CD4-positive, alpha-beta T cell (primary cell): ENCODE data around the gene CMTM5. TPM values are rescaled to one million over a fixed set of nuclear protein-coding genes. Genes with fewer than 3 reads are reported as not detected.

Experiments
- ATAC-seq: fragments of 200-7000 bp; cut with Tn5 transposase; one replicate; pipeline ENCODE4 v1.10.0; 2022; ENCODE audit warnings: mild to moderate bottlenecking; ENCODE audit not compliant: poor library complexity
- CTCF ChIA-PET: fragments of 350-600 bp; sonication (Branson Sonifier 250); formaldehyde crosslinking; loops from one replicate; lab custom pipeline; 2021; ENCODE audit warnings: antibody characterized with exemption, inconsistent platforms; lab: Charles Lee
- POLR2A ChIA-PET: fragments of 350-600 bp; sonication (Branson Sonifier 250); formaldehyde crosslinking; loops from one replicate; lab custom pipeline; 2021; ENCODE audit warnings: antibody characterized with exemption, inconsistent platforms; lab: Charles Lee
- DNase-seq, 14 experiments: peaks; one replicate each; pipeline ENCODE4 v3.0.0-alpha.2; 2013 to 2020; ENCODE audit warnings: mixed read lengths in 2 of 14
- H3K27ac ChIP-seq, 2 donors: one replicate each; pipeline versions ENCODE4 v1.5.1 to v1.7.0; 2013; ENCODE audit warnings: low read length in 2 of 2, low read depth in 1 of 2, mild to moderate bottlenecking in 1 of 2
- H3K27me3 ChIP-seq, 2 experiments: 1 replicate in 1 of 2; 2 replicates in 1 of 2; pipeline versions ENCODE4 v1.6.1 to v1.7.0; 2013; ENCODE audit warnings: low read length in 2 of 2, control low read depth in 1 of 2, mild to moderate bottlenecking in 1 of 2, moderate library complexity in 1 of 2; ENCODE audit not compliant: insufficient read depth in 2 of 2, control insufficient read depth in 1 of 2
- H3K36me3 ChIP-seq: one replicate; pipeline ENCODE4 v1.6.1; 2013; ENCODE audit warnings: low read length, control low read depth; ENCODE audit not compliant: insufficient read depth
- H3K4me1 ChIP-seq: one replicate; pipeline ENCODE4 v1.6.1; 2013; ENCODE audit warnings: low read length, control low read depth; ENCODE audit not compliant: insufficient read depth
- H3K4me3 ChIP-seq: one replicate; pipeline ENCODE4 v1.5.1; 2013; ENCODE audit warnings: mild to moderate bottlenecking, low read length, moderate library complexity
- H3K9me3 ChIP-seq, 2 experiments: 1 replicate in 1 of 2; 2 replicates in 1 of 2; pipeline versions ENCODE4 v1.6.1 to v1.7.0; 2013; ENCODE audit warnings: low read length in 2 of 2, mild to moderate bottlenecking in 2 of 2, control low read depth in 1 of 2, moderate library complexity in 1 of 2; ENCODE audit not compliant: control insufficient read depth in 1 of 2, insufficient read depth in 1 of 2
- H3K27ac Mint-ChIP-seq: one replicate; pipeline ENCODE4 v1.8.0; 2020; ENCODE audit warnings: mixed read lengths
- H3K27me3 Mint-ChIP-seq: one replicate; pipeline ENCODE4 v1.8.0; 2021; ENCODE audit warnings: mixed read lengths
- H3K36me3 Mint-ChIP-seq: one replicate; pipeline ENCODE4 v1.8.0; 2021; ENCODE audit warnings: low read depth, mixed read lengths
- H3K4me1 Mint-ChIP-seq: one replicate; pipeline ENCODE4 v1.8.0; 2021; ENCODE audit warnings: low read depth, mixed read lengths
- H3K4me3 Mint-ChIP-seq: one replicate; pipeline ENCODE4 v1.8.0; 2020; ENCODE audit warnings: mild to moderate bottlenecking, mixed read lengths
- H3K9me3 Mint-ChIP-seq: one replicate; pipeline ENCODE4 v1.8.0; 2020; ENCODE audit warnings: mixed read lengths
- CTCF ChIP-seq: fragments of 200-600 bp; IDR thresholded peaks from one replicate; pipeline ENCODE4 v1.8.0; 2022; ENCODE audit warnings: antibody characterized with exemption, mild to moderate bottlenecking
- intact Hi-C, 2 experiments: fragments of 100-400 bp; cut with DNase I in 1 of 2; cut with micrococcal nuclease in 1 of 2; formaldehyde crosslinking; loops; one replicate each; pipeline versions ENCODE4 v1.15.1 to v1.9.0; 2023 to 2025; cut with DNase I, micrococcal nuclease
- total RNA-seq, 174 experiments: library from RNA in 2 of 174; stranded (reverse) in 2 of 174; gene quantifications; one replicate each; pipeline ENCODE4 v1.2.3 and lab custom pipeline; 2021 to 2026

The CMTM5 gene
- total RNA-seq, 2 experiments from 2014 or later = not detected

- no peak overlapping the region for H3K27ac ChIP-seq
- H3K36me3 ChIP-seq = no peaks in the 10 kb centered on the region
- Mint-ChIP-seq H3K36me3 (no peaks in the 10 kb centered on the region), H3K27me3 (peaks cover 24% of the 10 kb centered on the region), H3K9me3 (no peaks in the 10 kb centered on the region), H3K4me1 (no peaks in the 10 kb centered on the region), H3K4me3 (no peak overlapping the region), H3K27ac (no peak overlapping the region)
- POLR2A ChIA-PET = no interaction called here
- no peaks in the 10 kb centered on the region for H3K4me1 ChIP-seq
- intact Hi-C loops = loop anchor here in 1 of 2 experiments (2.0 kb wide), 1 partner anchor 261 kb away; no protein-coding TSS in a partner anchor
- no peaks in the 10 kb centered on the region for H3K9me3 ChIP-seq
- no peak for ATAC-seq
- no peaks in the 10 kb centered on the region for H3K27me3 ChIP-seq
- DNase-seq = no peak
- CTCF ChIA-PET = no interaction called here
- no peak overlapping the region for H3K4me3 ChIP-seq
- TF ChIP-seq CTCF = no peak
Observed at GRCh38 chr14:23381871-23382270, 5.0 kb downstream of the CMTM5 start.

GRCh38 chr14:23382276-23382675, 5.4 kb downstream of the CMTM5 start:
- ATAC-seq (no peak), DNase-seq (no peak)
- H3K27ac ChIP-seq = no peak overlapping the region
- H3K27ac Mint-ChIP-seq = no peak overlapping the region
- H3K9me3 Mint-ChIP-seq = no peaks in the 10 kb centered on the region
- H3K27me3 ChIP-seq = no peaks in the 10 kb centered on the region
- H3K36me3 ChIP-seq = no peaks in the 10 kb centered on the region
- H3K4me1 ChIP-seq = no peaks in the 10 kb centered on the region
- no peak overlapping the region for H3K4me3 Mint-ChIP-seq
- no peak for TF ChIP-seq CTCF
- POLR2A ChIA-PET = no interaction called here
- peaks cover 24% of the 10 kb centered on the region for H3K27me3 Mint-ChIP-seq
- no peak overlapping the region for H3K4me3 ChIP-seq
- no peaks in the 10 kb centered on the region for H3K4me1 Mint-ChIP-seq
- intact Hi-C loops = no loop called here
- no peaks in the 10 kb centered on the region for H3K9me3 ChIP-seq
- CTCF ChIA-PET = no interaction called here
- H3K36me3 Mint-ChIP-seq = no peaks in the 10 kb centered on the region

GRCh38 chr14:23382731-23383440, 6.0 kb downstream of the CMTM5 start:
- Mint-ChIP-seq H3K36me3 (no peaks in the 10 kb centered on the region), H3K27me3 (peaks cover 24% of the 10 kb centered on the region), H3K27ac (no peak overlapping the region), H3K9me3 (no peaks in the 10 kb centered on the region), H3K4me1 (no peaks in the 10 kb centered on the region), H3K4me3 (no peak overlapping the region)
- ChIA-PET CTCF (interaction anchor here (1.3 kb wide), 1 partner anchor 117 kb away, joined by 4 read pairs; no protein-coding TSS in a partner anchor), POLR2A (no interaction called here)
- Histone ChIP-seq H3K9me3 (no peaks in the 10 kb centered on the region), H3K36me3 (no peaks in the 10 kb centered on the region), H3K4me1 (no peaks in the 10 kb centered on the region), H3K27me3 (no peaks in the 10 kb centered on the region), H3K4me3 (no peak overlapping the region), H3K27ac (no peak overlapping the region)
- no peak for TF ChIP-seq CTCF
- ATAC-seq (no peak), DNase-seq (no peak)
- intact Hi-C loops = no loop called here
